Esophagus squamous epithelium (tissue), 4 donors: Measurements from ENCODE around the gene ABHD11.

Experiments used
- POLR2A ChIP-seq, 4 donors: fragments of 450-650 bp; IDR thresholded peaks; one replicate each; pipeline ENCODE4 v1.6.1; 2017; ENCODE audit warnings: antibody characterized with exemption in 4 of 4, mild to moderate bottlenecking in 4 of 4, moderate library complexity in 3 of 4
- TF ChIP-seq, protein P1 (sequence below), 6 experiments: fragments of 450-650 bp in 4 of 6; fragments of 200-600 bp in 2 of 6; sonication (generic) in 2 of 6; IDR thresholded peaks; one replicate each; pipeline ENCODE4 v1.5.1; 2016 to 2019; ENCODE audit warnings: antibody characterized with exemption in 6 of 6, mild to moderate bottlenecking in 4 of 6, moderate library complexity in 4 of 6

DNA sequence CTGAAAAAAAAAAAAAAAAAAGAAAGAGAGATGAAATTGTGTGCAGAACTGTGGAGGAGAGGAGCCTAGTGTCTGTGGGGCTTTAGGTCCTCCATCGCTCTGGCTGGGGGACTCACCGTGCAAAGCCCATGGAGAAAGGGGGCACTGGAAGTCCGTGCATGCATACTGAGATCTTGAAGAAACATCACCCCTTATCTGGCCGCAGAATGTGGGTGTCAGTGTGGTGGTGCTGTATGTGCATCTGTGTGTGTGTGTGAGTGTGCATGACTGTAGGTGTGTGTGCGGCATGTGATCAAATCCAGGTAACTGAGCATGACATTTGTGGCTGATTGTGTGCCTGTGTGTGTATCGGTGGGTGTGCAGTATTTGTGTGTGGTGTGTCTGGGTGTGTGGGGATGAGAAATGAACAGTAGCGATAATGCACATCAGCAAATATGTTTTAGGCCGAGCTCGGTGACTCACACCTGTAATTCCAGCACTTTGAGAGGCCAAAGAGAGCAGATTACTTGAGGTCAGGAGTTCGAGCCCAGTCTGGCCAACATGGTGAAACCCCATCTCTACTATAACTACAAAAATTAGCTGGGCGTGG lies 40.3 kb upstream of the ABHD11 start:
- TF ChIP-seq, protein P1, sequence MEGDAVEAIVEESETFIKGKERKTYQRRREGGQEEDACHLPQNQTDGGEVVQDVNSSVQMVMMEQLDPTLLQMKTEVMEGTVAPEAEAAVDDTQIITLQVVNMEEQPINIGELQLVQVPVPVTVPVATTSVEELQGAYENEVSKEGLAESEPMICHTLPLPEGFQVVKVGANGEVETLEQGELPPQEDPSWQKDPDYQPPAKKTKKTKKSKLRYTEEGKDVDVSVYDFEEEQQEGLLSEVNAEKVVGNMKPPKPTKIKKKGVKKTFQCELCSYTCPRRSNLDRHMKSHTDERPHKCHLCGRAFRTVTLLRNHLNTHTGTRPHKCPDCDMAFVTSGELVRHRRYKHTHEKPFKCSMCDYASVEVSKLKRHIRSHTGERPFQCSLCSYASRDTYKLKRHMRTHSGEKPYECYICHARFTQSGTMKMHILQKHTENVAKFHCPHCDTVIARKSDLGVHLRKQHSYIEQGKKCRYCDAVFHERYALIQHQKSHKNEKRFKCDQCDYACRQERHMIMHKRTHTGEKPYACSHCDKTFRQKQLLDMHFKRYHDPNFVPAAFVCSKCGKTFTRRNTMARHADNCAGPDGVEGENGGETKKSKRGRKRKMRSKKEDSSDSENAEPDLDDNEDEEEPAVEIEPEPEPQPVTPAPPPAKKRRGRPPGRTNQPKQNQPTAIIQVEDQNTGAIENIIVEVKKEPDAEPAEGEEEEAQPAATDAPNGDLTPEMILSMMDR (IDR thresholded peaks at IDR 0.05): no peak
- no peak for TF ChIP-seq POLR2A (IDR thresholded peaks at IDR 0.05)
